ENCODE data around the gene SPX.
A peak's percentile ranks its signal among the peaks of the same experiment; 100 is the strongest.

DNA sequence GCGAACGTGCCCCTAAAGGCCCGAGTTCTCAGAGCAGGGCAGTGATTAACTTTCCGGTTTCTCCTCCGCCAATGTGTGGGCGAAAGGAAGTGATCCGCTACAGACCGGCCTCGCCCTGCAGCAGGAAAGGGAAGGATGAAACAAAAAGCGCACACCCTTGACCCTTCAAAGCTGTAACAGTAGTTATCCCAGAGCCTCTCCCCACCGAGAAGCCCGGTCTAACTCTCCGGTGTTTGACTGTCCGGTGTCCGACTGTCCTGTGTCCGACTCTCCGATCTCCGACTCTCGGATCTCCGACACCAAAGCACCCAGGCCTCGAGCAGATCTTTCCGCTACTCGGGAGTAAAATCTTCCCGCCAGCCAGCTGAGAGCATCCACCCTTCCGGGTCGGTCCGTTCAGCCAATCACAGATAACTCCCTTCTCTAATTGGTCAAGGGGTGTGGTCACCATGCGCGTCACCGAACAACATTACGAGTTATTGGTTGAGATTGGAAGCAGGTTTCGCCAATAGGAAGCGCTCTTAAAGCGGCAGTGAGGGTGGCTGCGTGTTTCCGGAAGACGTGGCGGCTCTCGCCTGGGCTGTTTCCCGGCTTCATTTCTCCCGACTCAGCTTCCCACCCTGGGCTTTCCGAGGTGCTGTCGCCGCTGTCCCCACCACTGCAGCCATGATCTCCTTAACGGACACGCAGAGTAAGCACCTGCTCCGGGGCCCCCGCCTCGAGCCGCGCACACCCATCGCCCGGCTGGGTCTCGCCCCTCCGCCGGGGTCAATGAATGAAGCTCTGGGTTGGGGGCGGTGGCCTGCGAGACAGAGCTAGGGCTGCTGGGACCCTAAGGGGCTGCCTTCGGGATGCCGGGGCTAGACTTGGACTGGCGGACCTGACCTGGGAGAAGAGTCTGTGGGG is 24.6 kb upstream of the SPX start, which contains the start of the genes GOLT1B and RECQL:
- TF ChIP-seq POLR2AphosphoS5 (IDR thresholded peaks at IDR 0.05; ENCODE audit: low read depth, low read length) (peak; percentile 86), POLR2A (IDR thresholded peaks at IDR 0.05; ENCODE audit: low read depth, low read length) (peak; percentile 90)
